CD4-positive, alpha-beta T cell treated with Interleukin-1 beta for 1 hour (primary cell): ENCODE measurements around the gene SHOX.

Source experiments
- DNase-seq, 2 donors: peaks; one replicate each; pipeline ENCODE4 v3.0.0-alpha.2; 2020 to 2022

SHOX gene

GRCh38 chrX:675279-675954 is 44.8 kb downstream of the SHOX start:
- no peak for DNase-seq

- no peak for DNase-seq
Measured at GRCh38 chrX:675955-676295, 45.3 kb downstream of the SHOX start.

GRCh38 chrX:677376-677775 is 46.8 kb downstream of the SHOX start:
- no peak for DNase-seq

- DNase-seq: no peak
Measured at GRCh38 chrX:679291-679979, 48.8 kb downstream of the SHOX start.

- no peak for DNase-seq
Measured at GRCh38 chrX:680062-680461, 49.5 kb downstream of the SHOX start.

- no peak for DNase-seq
Measured at GRCh38 chrX:681989-682388, 51.4 kb downstream of the SHOX start.

GRCh38 chrX:682892-683291 is 52.3 kb downstream of the SHOX start:
- DNase-seq: no peak

- DNase-seq: no peak
Measured at GRCh38 chrX:683576-683975, 53.0 kb downstream of the SHOX start.

- no peak for DNase-seq
Measured at GRCh38 chrX:685120-686032, 54.8 kb downstream of the SHOX start.

GRCh38 chrX:689983-690382 is 59.4 kb downstream of the SHOX start:
- no peak for DNase-seq

- DNase-seq: no peak
Measured at GRCh38 chrX:694800-695199, 64.2 kb downstream of the SHOX start.

GRCh38 chrX:698206-698605 is 67.6 kb downstream of the SHOX start:
- DNase-seq: no peak

GRCh38 chrX:700936-701335 is 70.3 kb downstream of the SHOX start:
- DNase-seq: no peak

GRCh38 chrX:701673-702072 is 71.1 kb downstream of the SHOX start:
- no peak for DNase-seq

- no peak for DNase-seq
Measured at GRCh38 chrX:703466-703865, 72.9 kb downstream of the SHOX start.

- DNase-seq: no peak
Measured at GRCh38 chrX:703866-704265, 73.3 kb downstream of the SHOX start.
